Loucy (cell line): Measurements from ENCODE around the gene RPL41.

ENCODE experiments used
- EZH2phosphoT487 ChIP-seq: fragments of 200-600 bp; IDR thresholded peaks from 2 replicates; pipeline ENCODE4 v1.6.1; 2018; ENCODE audit warnings: antibody characterized with exemption, mild to moderate bottlenecking, moderate library complexity, borderline replicate concordance
- TF ChIP-seq, protein P1 (sequence below): fragments of 200-600 bp; sonication (generic); conservative IDR thresholded peaks from 2 replicates; pipeline ENCODE4 v1.5.1; 2014; ENCODE audit warnings: mild to moderate bottlenecking, antibody characterized with exemption, low read length

DNA sequence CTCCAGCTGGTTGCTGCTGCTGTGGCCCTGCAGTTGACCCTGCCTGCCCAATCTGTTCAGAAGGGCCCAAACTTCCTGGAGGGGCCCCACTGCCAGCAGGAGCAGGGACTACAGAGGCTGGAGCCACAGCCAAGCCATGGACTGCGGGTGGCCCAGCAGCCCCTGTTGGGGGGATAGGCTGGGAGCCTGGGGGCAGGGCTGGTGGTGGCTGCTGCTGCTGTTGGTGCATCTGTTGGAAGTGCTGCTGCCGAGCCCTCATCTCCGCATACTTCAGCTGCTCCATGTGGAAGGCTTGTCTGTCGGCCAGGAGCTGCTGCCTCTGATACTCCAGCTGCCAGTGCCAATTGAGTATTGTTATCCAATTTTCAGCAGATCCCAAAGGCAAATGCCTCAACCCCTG, 48.9 kb downstream of the RPL41 start:
- TF ChIP-seq, protein P1, sequence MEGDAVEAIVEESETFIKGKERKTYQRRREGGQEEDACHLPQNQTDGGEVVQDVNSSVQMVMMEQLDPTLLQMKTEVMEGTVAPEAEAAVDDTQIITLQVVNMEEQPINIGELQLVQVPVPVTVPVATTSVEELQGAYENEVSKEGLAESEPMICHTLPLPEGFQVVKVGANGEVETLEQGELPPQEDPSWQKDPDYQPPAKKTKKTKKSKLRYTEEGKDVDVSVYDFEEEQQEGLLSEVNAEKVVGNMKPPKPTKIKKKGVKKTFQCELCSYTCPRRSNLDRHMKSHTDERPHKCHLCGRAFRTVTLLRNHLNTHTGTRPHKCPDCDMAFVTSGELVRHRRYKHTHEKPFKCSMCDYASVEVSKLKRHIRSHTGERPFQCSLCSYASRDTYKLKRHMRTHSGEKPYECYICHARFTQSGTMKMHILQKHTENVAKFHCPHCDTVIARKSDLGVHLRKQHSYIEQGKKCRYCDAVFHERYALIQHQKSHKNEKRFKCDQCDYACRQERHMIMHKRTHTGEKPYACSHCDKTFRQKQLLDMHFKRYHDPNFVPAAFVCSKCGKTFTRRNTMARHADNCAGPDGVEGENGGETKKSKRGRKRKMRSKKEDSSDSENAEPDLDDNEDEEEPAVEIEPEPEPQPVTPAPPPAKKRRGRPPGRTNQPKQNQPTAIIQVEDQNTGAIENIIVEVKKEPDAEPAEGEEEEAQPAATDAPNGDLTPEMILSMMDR: no peak
- TF ChIP-seq EZH2phosphoT487: no peak
